Activated CD8-positive, alpha-beta memory T cell treated with anti-CD3 and anti-CD28 coated beads for 48 hours (primary cell): ENCODE measurements around the gene RAPGEF5.

Experiments
- DNase-seq, 3 experiments: peaks; one replicate each; pipeline ENCODE4 v3.0.0-alpha.2; 2020; ENCODE audit warnings: low read depth in 2 of 3, low spot score in 2 of 3

Gene RAPGEF5

DNA sequence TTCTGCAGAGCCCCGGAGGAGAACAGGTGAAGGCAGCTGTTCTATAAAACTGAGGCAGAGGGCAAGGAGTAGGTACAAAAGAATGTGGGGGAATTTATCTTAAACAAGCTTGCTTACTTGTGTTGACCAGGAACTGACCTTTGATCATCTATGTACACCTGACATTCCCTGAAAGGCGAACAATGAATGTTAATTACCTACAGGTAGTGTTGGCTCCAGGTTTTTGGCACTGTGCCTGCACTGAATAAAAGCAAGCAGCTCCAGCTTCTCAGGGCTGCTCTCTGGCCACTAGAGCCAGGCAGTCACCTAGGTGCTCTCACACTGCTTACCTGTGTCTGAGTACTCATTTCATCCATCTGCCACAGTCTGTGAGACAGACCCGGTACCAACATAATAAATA is 87.0 kb downstream of the RAPGEF5 start:
- no peak for DNase-seq

DNA sequence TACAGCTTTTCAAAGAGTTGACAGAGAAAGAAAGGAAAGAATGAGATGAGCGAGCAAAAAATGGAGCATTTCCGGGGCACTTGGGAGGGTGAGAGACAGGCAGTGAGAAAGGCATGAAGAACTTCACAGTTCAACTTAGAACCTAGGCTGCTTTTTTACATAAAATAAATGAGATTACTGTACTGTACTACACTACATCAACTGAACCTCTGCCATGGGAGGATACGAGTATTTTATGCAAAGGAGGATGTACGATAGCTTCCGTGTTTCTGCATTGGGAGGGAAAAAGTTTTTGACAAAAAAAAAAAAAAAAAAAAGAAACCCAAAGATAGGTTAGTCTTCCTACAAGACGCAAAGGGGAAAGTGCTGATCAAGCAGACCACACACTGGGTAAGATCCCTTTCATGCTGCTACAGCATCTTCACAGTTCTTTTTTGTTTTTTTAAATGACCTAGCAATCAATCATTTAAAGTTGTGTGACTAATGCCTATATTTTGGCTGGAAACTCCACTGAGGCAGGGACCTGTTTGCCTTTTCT is 88.0 kb downstream of the RAPGEF5 start:
- DNase-seq, result no peak

DNA sequence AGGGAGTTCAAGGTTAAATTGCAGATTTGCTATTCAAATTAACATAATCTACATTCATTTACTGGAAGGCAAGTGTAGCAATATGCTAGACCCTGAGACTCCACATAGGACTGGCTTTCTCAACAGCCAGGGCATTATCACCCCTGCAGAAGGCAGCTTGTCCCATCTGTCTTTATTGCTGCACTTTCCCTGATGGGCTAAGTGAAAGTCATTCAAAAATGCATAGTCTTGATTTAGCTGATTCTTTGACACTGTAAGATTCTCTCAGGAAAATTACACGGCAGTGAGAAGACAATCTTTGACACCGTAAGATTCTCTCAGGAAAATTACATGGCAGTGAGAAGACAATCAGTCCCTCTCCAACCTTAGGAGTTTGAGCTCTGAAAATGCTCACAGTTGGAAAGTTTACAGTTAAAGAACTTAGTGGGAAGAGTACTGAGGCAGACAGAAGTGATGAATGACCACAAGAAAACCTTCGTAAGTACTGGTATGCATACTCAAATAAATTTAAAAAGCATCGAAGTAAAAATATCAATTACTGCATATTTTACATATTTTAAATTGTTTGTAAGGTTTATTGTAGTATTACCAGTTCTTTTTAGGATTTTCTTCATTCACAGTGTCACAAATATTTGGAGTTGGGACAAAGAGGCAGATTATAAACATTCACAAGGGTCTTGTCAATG is 88.9 kb downstream of the RAPGEF5 start:
- DNase-seq, result no peak

DNA sequence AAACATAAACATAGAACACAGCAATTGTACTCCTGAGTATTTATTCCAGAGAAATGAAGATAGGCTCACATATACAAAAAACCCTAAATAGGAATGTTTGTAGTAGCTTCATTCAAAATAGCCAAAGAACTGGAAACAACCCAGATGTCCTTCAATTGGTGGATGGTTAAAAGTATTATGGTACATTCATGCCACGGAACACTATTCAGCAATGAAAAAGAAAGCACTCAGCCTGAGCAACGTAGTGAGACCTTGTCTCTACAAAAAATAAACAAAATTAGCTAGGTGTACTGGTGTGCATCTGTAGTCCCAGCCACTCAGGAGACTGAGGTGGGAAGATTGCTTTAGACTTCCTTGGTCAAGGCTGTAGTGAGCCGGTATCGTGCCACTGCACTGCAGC is 94.4 kb downstream of the RAPGEF5 start:
- no peak for DNase-seq

DNA sequence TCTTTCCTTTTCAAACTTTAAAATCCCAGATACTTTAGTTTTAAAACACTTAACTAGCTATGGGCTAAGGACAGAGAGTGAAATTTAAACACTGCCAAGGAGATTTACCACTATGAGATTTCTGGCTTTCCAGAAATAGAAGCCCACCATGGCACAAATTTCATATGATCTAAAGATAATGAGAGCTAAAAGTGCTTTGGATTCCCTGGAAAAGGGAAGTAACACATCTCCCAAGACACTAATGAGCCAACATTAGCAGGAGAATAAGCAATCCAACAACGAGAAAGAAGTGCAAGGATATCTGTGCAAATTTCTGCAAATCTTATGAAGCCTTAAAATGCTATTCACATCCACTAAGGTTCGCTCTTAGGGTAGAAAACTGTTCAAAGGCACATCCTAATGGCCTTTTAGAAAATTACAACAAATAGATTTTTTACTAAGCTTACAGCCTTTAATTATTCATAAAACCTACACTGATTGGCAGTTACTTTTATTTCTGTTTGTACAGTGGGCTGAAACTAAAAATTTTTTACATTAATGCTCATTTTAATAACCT is 100.3 kb downstream of the RAPGEF5 start:
- DNase-seq, result no peak

DNA sequence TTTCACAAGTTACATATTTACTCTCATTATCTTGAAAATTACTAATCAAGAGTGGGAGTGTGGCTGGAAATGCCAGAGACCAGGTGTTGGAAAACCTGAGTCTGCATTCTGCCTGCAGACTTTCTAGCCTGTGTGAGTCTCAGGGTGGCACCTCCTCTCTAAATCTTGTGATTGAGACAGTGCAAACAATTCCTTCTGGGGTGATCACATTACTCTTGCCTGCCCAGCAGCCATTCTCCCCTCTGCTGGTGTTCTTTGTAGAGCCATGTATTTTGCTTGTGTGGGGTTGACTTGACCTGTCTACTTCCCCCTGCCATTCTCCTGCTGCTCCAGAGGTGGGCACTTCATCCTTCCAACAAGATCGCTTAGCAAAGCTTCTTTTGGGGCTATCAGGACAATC is 101.1 kb downstream of the RAPGEF5 start:
- DNase-seq, result no peak

DNA sequence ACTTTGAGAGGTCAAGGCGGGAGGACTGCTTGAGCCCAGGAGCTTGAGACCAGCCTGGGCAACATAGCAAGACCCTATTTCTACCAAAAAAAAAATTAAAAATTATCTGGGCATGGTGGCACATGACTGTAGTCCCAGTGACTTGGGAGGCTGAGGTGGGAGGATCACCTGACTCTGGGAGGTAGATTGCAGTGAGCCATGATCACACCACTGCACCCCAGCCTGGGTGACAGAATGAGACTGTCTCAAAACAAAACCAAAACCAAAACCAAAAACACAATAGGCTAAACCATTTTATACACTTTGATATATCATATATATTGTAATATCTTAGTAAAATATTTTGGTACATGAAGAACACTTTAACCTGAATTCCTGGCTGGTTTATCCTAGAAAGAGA is 101.6 kb downstream of the RAPGEF5 start:
- DNase-seq, result no peak

DNA sequence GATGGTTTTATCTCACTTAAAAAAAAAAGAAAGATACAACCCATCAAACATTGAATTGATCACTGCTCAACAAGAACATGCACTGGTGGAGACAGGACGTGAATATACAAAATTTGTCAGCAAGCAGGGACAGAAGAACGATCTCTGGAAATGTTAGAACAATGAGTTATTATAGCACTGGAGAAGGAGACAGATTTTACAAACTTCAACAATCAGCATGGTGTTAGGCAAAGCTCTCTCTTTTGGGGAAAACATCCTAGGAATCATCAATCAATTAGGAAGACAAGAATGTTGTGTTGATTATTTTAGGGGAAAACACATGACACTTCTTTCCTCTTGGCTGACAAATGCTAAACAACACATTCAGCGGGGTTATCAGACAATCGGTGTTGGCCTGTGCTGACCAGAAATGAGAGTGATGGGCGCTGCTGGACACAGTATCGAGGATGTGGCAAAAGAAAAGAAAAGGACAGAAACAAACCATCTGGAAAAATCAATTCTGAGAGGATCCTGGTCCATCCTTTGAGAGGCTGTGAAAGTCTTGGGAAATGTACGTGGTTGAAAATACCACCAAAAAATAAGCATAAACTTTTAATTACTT is 103.9 kb downstream of the RAPGEF5 start:
- DNase-seq, result no peak

DNA sequence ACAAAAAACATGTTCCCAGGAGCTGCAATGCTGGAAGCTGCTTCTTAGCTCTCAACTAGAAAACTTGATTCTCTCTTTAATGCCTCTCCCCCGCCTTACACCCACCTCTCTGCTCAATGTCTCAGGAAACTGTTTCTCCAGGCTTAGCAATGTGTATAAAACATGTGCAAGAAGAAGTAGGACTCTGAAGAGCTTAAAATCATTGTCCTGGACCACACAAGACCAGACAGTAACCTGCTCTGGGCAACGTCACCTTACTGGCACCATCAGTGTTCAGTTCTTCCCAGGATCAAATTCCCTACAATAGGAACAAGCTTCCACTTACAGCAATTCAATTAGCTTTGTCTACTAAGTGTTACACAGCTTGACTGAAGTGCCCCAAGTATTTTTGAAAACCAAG is 104.9 kb downstream of the RAPGEF5 start:
- DNase-seq, result no peak

DNA sequence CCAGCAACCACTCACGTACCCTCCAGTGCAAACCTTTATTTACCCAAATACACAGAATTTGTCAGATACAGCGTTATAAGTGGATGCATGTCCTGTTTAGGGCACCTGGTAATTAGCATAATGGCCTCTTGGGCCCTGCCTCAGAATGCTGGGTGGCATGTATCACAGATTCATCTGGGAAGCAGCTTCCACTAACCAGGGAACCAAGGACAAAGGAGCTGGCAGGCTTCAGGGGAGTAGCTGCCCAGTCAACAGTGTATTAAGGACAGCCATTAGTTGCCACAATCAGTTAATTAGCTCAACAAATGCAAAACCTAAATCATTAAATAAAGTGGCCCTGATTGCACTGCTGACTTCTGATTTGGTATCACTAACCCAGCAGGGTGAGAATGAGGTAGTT is 105.7 kb downstream of the RAPGEF5 start:
- DNase-seq, result no peak

DNA sequence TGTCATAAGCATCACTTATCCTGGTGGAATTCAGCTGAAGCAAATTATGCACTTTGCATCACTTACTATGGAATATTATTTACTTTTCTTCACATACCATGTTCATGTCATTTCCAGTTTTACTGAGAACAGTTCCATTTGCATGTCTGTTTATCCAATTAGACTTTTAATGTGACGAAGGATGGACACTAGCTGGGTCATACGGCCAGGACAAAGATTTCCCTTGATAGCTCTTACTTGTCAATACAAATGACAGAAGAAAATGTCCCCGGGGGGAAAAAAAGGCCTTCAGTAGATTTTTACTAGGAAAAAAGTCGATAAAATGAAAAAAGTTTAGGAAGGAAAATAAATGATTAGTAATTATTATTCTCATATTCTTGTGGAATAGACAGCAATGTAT is 106.6 kb downstream of the RAPGEF5 start:
- DNase-seq, result no peak

DNA sequence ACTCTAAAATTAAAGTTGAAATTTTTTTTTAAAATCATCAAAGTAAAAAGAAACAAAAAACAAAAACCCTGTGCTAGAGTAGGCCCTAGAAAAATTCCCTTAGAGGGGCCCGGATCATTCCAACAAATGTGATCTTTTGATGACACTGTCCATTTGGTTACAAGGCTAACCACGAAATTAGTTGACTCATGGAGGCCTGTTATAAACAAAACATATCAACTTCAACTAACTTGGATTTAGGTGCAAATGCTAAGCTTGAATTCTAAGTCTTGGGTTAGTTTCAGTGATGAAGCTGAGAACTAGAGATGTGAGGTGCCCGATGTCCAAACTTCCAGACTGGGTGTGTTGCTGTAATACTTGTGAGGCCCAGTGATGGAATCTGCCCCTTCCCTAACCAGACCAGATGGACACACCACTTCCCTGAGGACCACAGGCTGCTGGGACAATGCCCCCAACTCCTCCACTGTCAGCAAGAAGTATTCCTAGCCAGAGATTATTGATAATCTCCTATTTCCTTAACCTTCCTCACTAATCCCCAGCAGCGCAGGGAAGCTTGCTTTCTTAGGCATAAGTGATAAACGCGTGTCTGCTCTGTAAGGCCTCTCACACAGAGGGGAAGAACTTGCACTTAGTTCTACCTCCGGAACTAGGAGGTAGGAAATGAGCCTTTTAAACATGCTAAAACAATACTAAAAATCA is 108.7 kb downstream of the RAPGEF5 start:
- DNase-seq, result no peak

DNA sequence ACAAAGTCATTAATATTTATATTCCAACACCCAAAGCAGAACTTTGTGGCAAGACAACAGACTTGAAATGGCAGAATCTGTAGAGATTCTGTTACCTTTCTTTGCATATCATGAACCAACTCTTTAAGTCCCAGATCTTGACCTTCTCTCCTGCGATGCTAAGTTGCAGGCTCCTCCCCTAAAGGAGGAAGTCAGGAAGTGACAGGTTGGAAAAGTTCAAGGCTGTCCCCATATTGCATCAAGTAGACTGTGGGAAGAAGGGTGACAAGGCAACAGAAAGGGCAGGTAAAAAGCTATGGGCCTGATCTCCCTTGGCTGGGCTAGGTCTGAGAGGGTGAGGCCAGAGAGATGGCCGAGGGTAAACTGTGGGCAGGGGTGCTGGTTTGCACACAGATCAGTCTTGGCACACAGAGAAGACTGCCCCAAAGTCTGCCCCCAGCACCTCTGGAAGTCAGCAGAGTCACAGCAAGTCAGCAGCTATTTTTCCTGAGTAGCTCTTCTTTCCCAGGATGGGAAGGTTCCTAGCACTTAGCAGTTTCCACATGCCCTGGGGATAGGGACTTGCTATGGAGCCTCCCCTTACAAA is 115.1 kb downstream of the RAPGEF5 start:
- no peak for DNase-seq

DNA sequence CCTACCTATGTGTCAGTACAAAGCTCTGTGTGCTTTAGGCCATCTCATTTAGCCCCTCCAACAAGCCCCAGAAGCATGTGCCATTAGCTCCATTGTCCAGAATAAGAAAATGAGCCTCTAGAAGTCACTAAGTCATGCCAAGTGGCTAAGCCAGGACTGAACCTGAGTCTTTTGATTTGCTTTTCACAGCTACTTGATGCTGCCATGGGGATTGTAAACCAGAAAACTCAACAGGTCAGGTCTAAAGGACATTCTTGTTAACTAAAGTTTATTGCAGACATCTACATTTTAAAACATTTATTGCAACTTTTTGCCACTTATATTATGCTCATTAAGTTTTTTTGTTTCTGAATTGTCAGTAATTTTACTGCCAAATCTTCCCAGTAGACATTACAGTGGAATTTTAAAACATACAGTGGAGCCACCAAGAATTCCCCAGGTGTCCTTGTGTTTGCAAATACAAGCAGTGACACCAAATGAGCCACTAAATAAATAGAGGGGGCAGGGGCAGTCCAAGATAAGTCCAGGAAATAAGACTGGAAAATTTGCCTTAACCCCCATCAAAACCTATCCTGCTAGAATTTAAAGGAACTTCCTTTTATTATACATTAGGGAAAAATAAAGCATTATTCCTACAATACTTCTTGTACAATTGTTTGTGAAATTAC is 115.9 kb downstream of the RAPGEF5 start:
- DNase-seq, result no peak

DNA sequence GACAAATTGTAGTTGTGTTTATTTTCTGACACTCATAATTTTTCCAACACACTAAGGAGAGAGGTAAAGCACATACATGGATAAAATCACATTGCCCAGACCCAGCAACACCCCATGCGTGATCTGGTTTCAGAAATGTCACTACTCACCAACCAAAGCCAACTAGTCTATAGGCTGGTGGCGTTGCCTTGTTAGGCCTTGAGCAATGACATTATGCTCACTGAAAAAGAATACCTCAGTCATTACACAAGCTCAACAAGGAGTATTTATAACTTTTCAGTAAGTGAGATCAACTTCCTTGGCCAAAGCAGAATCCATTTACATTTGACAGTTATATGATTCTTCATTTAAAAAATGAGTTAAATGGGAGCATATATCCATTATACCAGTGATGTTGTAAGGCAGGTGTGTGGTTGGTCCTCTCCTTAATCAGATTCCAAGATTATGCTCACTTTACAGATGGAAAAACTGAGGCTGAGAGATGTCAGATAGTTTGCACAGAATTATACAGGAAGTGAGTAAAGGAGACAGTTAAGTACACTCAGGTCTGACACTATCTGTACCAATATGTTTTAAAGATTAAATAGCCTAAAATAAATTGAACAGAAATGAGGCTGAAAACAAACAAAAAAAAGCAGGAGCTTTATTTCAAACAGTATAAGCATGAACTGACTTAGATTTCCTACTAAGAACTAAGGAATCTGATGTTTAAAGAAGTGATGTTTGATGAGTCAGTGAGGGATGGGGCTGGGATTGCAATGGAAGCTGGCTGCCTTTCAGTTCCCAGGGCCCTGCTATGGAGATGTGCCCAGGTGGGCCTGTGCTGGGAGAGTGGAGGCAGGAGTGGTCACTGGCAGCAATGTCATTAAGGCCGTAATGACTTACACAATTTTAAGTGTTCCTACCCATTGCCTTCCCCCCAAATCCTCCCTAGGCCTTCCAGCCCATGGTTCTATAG is 118.3 kb downstream of the RAPGEF5 start:
- DNase-seq, result no peak

DNA sequence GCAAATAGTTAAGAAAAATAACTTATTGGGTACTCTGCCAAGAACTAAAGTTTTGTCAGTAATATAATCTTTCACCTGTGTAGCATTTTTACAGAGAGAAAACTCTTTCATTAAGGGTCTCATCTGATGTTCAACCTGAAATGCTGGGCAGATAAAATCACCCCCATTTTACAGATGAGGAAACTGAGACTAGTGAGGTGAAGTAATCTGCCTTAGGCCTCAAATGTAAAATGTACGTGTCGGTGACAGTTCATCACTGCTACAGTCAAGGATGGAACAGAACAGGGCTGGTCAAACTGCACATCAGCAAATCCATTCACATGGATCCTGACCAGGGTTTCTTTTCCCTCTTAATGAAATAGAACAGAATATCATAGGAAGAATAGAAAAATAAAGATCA is 121.8 kb downstream of the RAPGEF5 start:
- DNase-seq, result no peak

DNA sequence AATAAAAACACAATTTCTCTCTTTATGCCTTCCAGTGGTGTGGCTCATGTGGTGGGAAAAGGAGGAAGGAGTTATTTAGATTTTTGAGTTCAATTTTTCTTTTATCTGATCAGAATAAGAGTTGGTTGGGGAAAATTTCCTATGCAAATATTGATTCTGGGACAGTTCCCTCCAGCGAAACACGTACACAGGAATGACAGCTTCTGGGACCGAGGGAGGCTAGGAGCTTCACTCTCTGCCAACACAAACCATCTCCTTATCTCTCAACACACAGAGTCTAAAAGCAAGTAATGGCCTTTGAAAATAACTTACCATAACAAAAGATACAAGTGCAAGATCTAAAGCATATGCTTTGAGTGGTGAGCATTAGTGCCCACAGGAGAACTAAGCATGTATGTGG is 122.7 kb downstream of the RAPGEF5 start:
- DNase-seq, result no peak

DNA sequence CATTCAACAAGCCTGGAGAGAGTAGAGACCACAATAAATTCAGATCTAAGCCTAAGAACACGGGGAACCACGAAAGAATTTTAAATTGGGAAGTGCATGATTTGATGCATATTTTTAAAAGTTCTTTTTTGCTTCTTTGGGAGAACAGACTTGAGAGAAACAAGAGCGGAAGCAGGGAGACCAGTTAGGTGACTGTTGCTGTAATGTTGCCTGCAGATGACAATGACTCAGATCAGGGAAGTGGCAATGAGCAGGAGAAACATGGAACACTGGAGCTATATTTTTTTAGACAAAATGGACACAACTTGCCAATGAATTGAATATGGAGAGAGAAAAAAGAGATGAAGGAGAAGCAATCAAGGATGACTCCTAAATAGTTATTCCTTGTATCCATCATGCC is 125.1 kb downstream of the RAPGEF5 start:
- no peak for DNase-seq

DNA sequence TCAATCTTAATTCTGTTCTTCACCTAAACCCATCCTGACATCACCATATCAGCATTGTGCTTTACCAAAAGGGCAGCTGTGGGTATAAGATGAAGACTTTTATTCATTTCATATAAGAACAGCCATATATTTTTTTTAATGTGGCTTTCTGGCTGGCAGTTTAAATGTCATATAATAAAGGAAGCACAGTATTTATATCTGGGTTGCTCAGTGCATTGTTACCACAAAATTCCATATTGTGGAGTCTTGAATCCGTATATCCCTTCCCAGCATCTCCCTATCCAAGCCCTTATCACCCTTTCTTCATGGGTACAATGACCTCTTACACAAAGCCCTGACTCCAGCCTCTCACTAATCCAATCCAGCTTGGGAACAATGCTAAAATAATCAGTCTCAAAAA is 125.8 kb downstream of the RAPGEF5 start:
- no peak for DNase-seq

DNA sequence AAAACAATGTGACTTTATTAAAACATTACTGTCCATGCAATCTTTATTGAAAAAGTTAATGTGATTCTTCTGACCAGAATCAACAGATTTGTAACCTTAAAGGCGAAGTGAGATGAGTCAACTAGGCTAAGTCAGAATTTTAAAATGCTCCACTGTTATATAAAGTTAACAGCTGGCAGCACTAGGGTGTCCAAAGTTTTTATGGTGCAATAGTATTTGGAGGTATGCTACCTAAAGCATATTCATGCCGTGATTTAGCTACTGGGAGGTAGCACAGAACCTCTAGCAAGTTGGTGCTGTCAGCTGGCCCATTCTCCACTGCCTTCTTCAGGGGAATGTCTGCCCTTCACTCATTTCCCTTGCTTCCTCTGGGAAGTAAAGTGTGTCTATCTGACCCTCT is 126.7 kb downstream of the RAPGEF5 start:
- DNase-seq, result no peak
